GM12878 (cell line): ENCODE results near the gene CRAT. TPM values are rescaled to one million over a fixed set of nuclear protein-coding genes. Genes with fewer than 3 reads are reported as not detected.

Experiments
- CHD1 ChIP-seq: IDR thresholded peaks from 2 replicates; pipeline ENCODE4 v1.6.1; 2012; ENCODE audit warnings: low read depth, low read length, improper control_type of control experiment
- EGR1 ChIP-seq, 2 experiments: IDR thresholded peaks; 1 replicate in 1 of 2; 2 replicates in 1 of 2; pipeline ENCODE4 v1.6.1; 2011 to 2012; ENCODE audit warnings: low read depth in 2 of 2, low read length in 2 of 2, borderline replicate concordance in 1 of 2, mild to moderate bottlenecking in 1 of 2, moderate library complexity in 1 of 2
- ESRRA ChIP-seq: IDR thresholded peaks from 2 replicates; pipeline ENCODE4 v1.6.1; 2012; ENCODE audit warnings: mild to moderate bottlenecking, low read length, improper control_type of control experiment
- ETV6 ChIP-seq, 2 experiments: fragments of 450-650 bp in 1 of 2; IDR thresholded peaks in 1 of 2; conservative IDR thresholded peaks in 1 of 2; 2 replicates each; pipeline ENCODE4 v1.6.1; 2014; ENCODE audit warnings: antibody characterized with exemption in 1 of 2, borderline replicate concordance in 1 of 2, low read depth in 1 of 2, mild to moderate bottlenecking in 1 of 2, moderate library complexity in 1 of 2
- FOXM1 ChIP-seq: IDR thresholded peaks from 2 replicates; pipeline ENCODE4 v1.6.1; 2012; ENCODE audit warnings: low read depth, mild to moderate bottlenecking, inconsistent platforms, low read length, moderate library complexity
- HDGF ChIP-seq: fragments of 450-650 bp; IDR thresholded peaks from 2 replicates; pipeline ENCODE4 v1.6.1; 2016; ENCODE audit warnings: antibody characterized with exemption
- LARP7 ChIP-seq: fragments of 450-650 bp; IDR thresholded peaks from 2 replicates; pipeline ENCODE4 v1.6.1; 2017; ENCODE audit warnings: mild to moderate bottlenecking
- PRDM15 ChIP-seq: fragments of 450-650 bp; formaldehyde crosslinking; IDR thresholded peaks from 2 replicates; pipeline ENCODE4 v1.4.0; 2020; ENCODE audit warnings: mild to moderate bottlenecking, moderate library complexity
- RAD21 ChIP-seq: IDR thresholded peaks from 2 replicates; pipeline ENCODE4 v1.6.1; 2011; ENCODE audit warnings: mild to moderate bottlenecking, low read depth, low read length, moderate library complexity; ENCODE audit not compliant: insufficient read depth
- RELA ChIP-seq: fragments of 450-650 bp; IDR thresholded peaks from 2 replicates; pipeline ENCODE4 v1.8.0; 2014; ENCODE audit warnings: borderline replicate concordance; ENCODE audit not compliant: partially characterized antibody
- RELB ChIP-seq: fragments of 450-650 bp; IDR thresholded peaks from 2 replicates; pipeline ENCODE4 v1.6.1; 2017; ENCODE audit warnings: low read depth, mild to moderate bottlenecking, moderate library complexity
- SMC3 ChIP-seq: IDR thresholded peaks from 2 replicates; pipeline ENCODE4 v1.6.1; 2011; ENCODE audit warnings: low read length, improper control_type of control experiment, borderline replicate concordance
- SREBF1 ChIP-seq: IDR thresholded peaks from 2 replicates; pipeline ENCODE4 v1.6.1; 2012; ENCODE audit warnings: mild to moderate bottlenecking, low read length
- SRF ChIP-seq, 2 experiments: IDR thresholded peaks; 2 replicates each; pipeline ENCODE4 v1.6.1; 2011; ENCODE audit warnings: low read depth in 2 of 2, low read length in 2 of 2, mild to moderate bottlenecking in 1 of 2, moderate library complexity in 1 of 2
- USF1 ChIP-seq: IDR thresholded peaks from 2 replicates; pipeline ENCODE4 v1.6.1; 2011; ENCODE audit warnings: borderline replicate concordance, low read depth, mild to moderate bottlenecking, moderate library complexity, mixed read lengths, low read length; ENCODE audit not compliant: insufficient read depth; ENCODE audit errors: extremely low read length
- YBX1 ChIP-seq: fragments of 450-650 bp; IDR thresholded peaks from 2 replicates; pipeline ENCODE4 v1.6.1; 2016; ENCODE audit warnings: antibody characterized with exemption
- YY1 ChIP-seq: IDR thresholded peaks from 2 replicates; pipeline ENCODE4 v1.6.1; 2011; ENCODE audit warnings: low read depth, mild to moderate bottlenecking, low read length
- ZNF217 ChIP-seq: fragments of 450-650 bp; IDR thresholded peaks from 2 replicates; pipeline ENCODE4 v1.6.1; 2017; ENCODE audit warnings: antibody characterized with exemption, mild to moderate bottlenecking
- ZNF687 ChIP-seq: fragments of 450-650 bp; IDR thresholded peaks from 2 replicates; pipeline ENCODE4 v1.6.1; 2017; ENCODE audit warnings: mild to moderate bottlenecking, moderate library complexity
- polyA plus RNA-seq, 11 experiments: library from polyadenylated mRNA; depleted of rRNA in 4 of 11; unstranded in 6 of 11; stranded (reverse) in 5 of 11; fragments of >200 nt; fragmentation: Nextera tagmentation in 4 of 11; fragmentation: Illumina TruSeq in 1 of 11; extraction: Ambion mirVana in 4 of 11; extraction: Trizol in 1 of 11; gene quantifications; 1 replicate in 1 of 11; 2 replicates in 10 of 11; pipeline versions ENCODE4 v1.2.1 to v1.2.3, GENCODE V29; 2011 to 2016; ENCODE audit warnings: inconsistent platforms in 2 of 11, missing spikeins in 2 of 11, low read depth in 1 of 11
- total RNA-seq, 4 experiments: library from RNA; depleted of rRNA in 3 of 4; stranded (reverse); fragments of >200 nt in 3 of 4; fragmentation: Illumina TruSeq in 1 of 4; extraction: Trizol in 1 of 4; gene quantifications; 2 replicates each; pipeline versions ENCODE4 v1.2.1 to v1.2.3, GENCODE V29; 2013 to 2021

Gene CRAT
- total and polyA plus RNA-seq, 10 of the 15 experiments (the other 5 are each of a cell fraction or from before 2014, with no cell fraction given) = 0.10 to 3.4 (median 1.8) TPM

GRCh38 chr9:129139233-129139992 lies 28.8 kb upstream of the CRAT start (continued):
- peak; percentile 11 for TF ChIP-seq USF1
- TF ChIP-seq ZNF217 = no peak
- TF ChIP-seq CHD1 = no peak
- no peak for TF ChIP-seq YBX1
- TF ChIP-seq SMC3 = peak; percentile 90
- peak; percentile 8 for TF ChIP-seq RELA
- no peak for TF ChIP-seq SRF (IDR thresholded peaks at IDR 0.05; ENCODE audit: low read depth in 2 of 2, low read length in 2 of 2)
- 0 out of 2 replicates have a peak, but pooled peaks have one; percentile 48 for TF ChIP-seq ESRRA
- no peak for TF ChIP-seq LARP7
- TF ChIP-seq ZNF687 = peak; percentile 90
- no peak for TF ChIP-seq EGR1 (IDR thresholded peaks at IDR 0.05; ENCODE audit: borderline replicate concordance in 1 of 2, low read depth in 2 of 2, low read length in 2 of 2)
- no peak for TF ChIP-seq ETV6 (conservative IDR thresholded peaks at IDR 0.05 in 1 of 2, IDR thresholded peaks at IDR 0.05 in 1 of 2; ENCODE audit: borderline replicate concordance in 1 of 2, low read depth in 1 of 2)
- TF ChIP-seq RELB = no peak
- TF ChIP-seq SREBF1 = no peak
- peak; percentile 60; the same call in 1 of the 2 replicates for TF ChIP-seq YY1
- 0 out of 2 replicates have a peak, but pooled peaks have one; percentile 19 for TF ChIP-seq PRDM15 (CRISPR knock-in tag)
- peak; percentile 72 for TF ChIP-seq HDGF
- TF ChIP-seq FOXM1 = no peak
- TF ChIP-seq RAD21 = peak; percentile 99
